ENCODE measurements around the gene AHRR. TPM values are rescaled to one million over a fixed set of nuclear protein-coding genes. Genes with fewer than 3 reads are reported as not detected.

Gene AHRR
- total RNA-seq, 1 experiment from 2014 or later = 2.2 TPM

DNA sequence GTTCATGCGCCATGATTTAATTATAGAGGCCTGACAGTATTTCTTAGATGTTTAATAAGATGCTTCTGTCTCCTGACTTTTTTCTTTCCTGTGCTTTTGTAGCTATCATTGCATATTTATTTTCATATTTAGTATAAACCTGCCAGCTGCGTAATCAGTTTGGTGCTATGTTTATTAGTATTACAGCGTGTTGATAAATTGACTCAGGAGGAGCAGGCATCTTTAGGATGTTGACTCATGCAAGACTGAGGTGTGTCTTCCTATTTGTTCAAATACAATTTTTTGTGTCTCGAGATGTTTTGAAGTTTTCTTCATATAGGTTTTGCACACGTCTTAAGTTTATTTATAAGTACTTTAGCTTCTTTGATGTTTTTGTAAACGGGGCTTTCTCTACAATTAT is 85.5 kb downstream of the AHRR start:
- Histone ChIP-seq H2AFZ (ENCODE audit: low read length) (no peak overlapping the region), H2BK12ac (ENCODE audit: insufficient read length, low read depth, low read length) (no peak overlapping the region), H3K23ac (ENCODE audit: insufficient read length, low read depth, low read length) (no peak overlapping the region), H3K79me2 (ENCODE audit: insufficient read depth, low read length) (no peaks in the 10 kb centered on the region), H3K4me2 (ENCODE audit: insufficient read depth, insufficient read length, low read length) (no peak overlapping the region), H2BK15ac (ENCODE audit: low read depth, low read length) (no peak overlapping the region), H3K14ac (ENCODE audit: insufficient read depth, low read length) (no peak overlapping the region), H3K18ac (ENCODE audit: insufficient read length, low read depth, low read length) (no peak overlapping the region), H3T11ph (ENCODE audit: low read length) (no peak overlapping the region), H3K4me1 (ENCODE audit: insufficient read depth, low read length) (no peaks in the 10 kb centered on the region), H2BK5ac (ENCODE audit: insufficient read length, low read length) (no peak overlapping the region), H3K9me3 (ENCODE audit: control insufficient read depth, low read depth, low read length) (no peaks in the 10 kb centered on the region), H4K8ac (replicated peaks; ENCODE audit: insufficient read length, low read depth, low read length) (no peak overlapping the region), H3K27me3 (ENCODE audit: insufficient read depth, low read length) (no peaks in the 10 kb centered on the region), H3K56ac (ENCODE audit: insufficient read length, low read depth, low read length) (no peak overlapping the region), H3K27ac (ENCODE audit: insufficient read length, low read depth, low read length) (no peak overlapping the region), H4K91ac (ENCODE audit: insufficient read length, low read depth, low read length) (no peak overlapping the region), H2BK20ac (ENCODE audit: low read depth, low read length, poor library complexity, severe bottlenecking) (no peak overlapping the region), H2BK120ac (ENCODE audit: low read depth, low read length, poor library complexity, severe bottlenecking) (no peak overlapping the region), H3K23me2 (ENCODE audit: insufficient read length, low read depth, low read length, poor library complexity, severe bottlenecking) (no peaks in the 10 kb centered on the region), H2AK5ac (ENCODE audit: insufficient read length, low read length) (no peak overlapping the region), H4K5ac (ENCODE audit: insufficient read length, low read depth, low read length) (no peak overlapping the region), H3K79me1 (ENCODE audit: insufficient read depth, low read depth, low read length, poor library complexity, severe bottlenecking) (no peaks in the 10 kb centered on the region), H3K9ac (ENCODE audit: extremely low read depth, insufficient read length, low read length) (no peak overlapping the region), H4K20me1 (ENCODE audit: control insufficient read depth, insufficient read depth, insufficient read length) (no peaks in the 10 kb centered on the region), H3K4ac (ENCODE audit: low read depth, low read length) (no peak overlapping the region)
- Mint-ChIP-seq H3K9me3 (peaks cover 0 to 4% of the 10 kb centered on the region in 2 experiments; a peak in 3 of 5 replicates), H3K4me1 (peaks cover 3 to 9% of the 10 kb centered on the region in 2 experiments; a peak in 3 of 4 replicates), H3K27me3 (ENCODE audit: low read depth) (peaks cover 36% of the 10 kb centered on the region), H3K27ac (no peak overlapping the region), H3K4me3 (no peak overlapping the region), H3K36me3 (ENCODE audit: insufficient read depth in 1 of 3, low read depth in 3 of 3) (peaks cover 0 to under 1% (median 0%) of the 10 kb centered on the region in 3 experiments; a peak in 1 of 7 replicates)
- DNase-seq = no peak
- TF ChIP-seq, protein P1, sequence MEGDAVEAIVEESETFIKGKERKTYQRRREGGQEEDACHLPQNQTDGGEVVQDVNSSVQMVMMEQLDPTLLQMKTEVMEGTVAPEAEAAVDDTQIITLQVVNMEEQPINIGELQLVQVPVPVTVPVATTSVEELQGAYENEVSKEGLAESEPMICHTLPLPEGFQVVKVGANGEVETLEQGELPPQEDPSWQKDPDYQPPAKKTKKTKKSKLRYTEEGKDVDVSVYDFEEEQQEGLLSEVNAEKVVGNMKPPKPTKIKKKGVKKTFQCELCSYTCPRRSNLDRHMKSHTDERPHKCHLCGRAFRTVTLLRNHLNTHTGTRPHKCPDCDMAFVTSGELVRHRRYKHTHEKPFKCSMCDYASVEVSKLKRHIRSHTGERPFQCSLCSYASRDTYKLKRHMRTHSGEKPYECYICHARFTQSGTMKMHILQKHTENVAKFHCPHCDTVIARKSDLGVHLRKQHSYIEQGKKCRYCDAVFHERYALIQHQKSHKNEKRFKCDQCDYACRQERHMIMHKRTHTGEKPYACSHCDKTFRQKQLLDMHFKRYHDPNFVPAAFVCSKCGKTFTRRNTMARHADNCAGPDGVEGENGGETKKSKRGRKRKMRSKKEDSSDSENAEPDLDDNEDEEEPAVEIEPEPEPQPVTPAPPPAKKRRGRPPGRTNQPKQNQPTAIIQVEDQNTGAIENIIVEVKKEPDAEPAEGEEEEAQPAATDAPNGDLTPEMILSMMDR (conservative IDR thresholded peaks at IDR 0.05) = no peak
- no CpG with 5 or more reads among the region's 6 CpGs for WGBS (ENCODE audit: extremely low coverage, insufficient read length, low lambda C conversion rate)
